HG03558 (cell line): ENCODE measurements around the gene GEMIN8.

ENCODE experiments used
- ATAC-seq: cut with Tn5 transposase; IDR thresholded peaks from one replicate; pipeline ENCODE4 v1.9.1; 2021; ENCODE audit warnings: moderate number of reproducible peaks; ENCODE audit not compliant: unreplicated experiment; ENCODE audit errors: extremely low read depth

Gene GEMIN8, protein sequence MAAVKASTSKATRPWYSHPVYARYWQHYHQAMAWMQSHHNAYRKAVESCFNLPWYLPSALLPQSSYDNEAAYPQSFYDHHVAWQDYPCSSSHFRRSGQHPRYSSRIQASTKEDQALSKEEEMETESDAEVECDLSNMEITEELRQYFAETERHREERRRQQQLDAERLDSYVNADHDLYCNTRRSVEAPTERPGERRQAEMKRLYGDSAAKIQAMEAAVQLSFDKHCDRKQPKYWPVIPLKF

GRCh38 chrX:14029425-14030173, at the start of gene GEMIN8:
GEMIN8 (minus strand) TSS chrX:14029892; CDS start chrX:14021478, 8,414 bp downstream.
- peak; percentile 59 for ATAC-seq

- ATAC-seq = no peak
Measured at GRCh38 chrX:14076639-14077038, 46.9 kb upstream of the GEMIN8 start.

- no peak for ATAC-seq
Measured at GRCh38 chrX:14073556-14073955, 43.9 kb upstream of the GEMIN8 start.

DNA sequence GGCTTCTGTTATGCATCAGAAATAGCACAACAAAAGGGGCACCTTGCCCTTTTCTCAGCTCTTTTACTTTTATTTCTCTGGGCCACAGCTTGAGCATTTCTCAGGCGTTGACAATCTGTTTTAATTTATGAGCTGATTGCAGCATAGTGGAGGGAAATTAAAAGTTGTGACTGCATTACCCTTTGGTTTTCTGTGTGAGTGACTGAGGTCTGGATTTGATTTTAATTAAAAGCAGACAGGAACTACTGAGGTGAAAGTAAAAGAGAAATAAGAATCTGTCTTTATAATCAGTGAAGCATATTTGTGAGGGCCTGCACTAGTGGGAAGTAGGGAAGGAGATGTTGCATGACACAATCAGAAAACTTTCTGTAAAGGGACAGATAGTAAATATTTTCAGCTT, 43.4 kb upstream of the GEMIN8 start:
- ATAC-seq = no peak

- ATAC-seq = no peak
Measured at GRCh38 chrX:14065800-14066199, 36.1 kb upstream of the GEMIN8 start.

- ATAC-seq = no peak
Measured at GRCh38 chrX:14064626-14065432, 35.1 kb upstream of the GEMIN8 start.

DNA sequence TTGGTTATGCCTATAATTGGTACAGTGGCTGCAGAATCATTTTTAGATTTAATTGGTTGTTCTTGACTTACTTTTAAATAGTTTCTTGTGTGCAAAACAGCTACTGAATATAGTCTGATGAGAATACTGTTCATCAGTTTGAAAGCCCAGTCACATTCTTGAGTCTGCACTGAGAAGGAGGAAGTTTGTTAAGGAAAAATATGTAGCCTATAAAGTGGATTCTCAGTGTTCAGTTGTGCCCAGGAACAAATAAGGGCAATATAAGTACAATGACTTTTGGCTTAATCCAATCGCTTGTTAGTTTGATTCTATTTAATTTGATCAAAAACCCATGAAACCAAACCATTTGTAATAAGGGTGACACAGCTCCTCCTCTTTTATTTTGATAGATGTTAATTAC, 32.8 kb upstream of the GEMIN8 start:
- ATAC-seq = no peak

DNA sequence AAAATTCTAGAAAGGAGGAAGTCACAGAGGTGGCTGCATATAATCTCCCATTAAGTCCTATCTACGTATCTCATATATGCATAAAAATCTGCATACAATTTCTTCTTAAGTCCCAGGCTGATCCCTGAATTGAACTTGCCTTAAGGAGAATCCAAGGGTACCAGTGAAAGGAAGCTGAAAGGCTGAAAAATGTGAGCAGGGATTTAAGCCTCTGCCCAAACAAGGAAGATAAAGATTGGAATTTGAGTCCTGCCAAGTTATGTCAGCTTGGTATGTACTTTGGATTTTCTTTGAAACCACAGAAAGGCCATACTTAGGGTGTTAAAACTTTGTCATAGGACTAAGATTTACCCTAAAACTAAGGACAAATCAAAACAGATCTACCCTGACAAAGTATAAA, 26.5 kb upstream of the GEMIN8 start:
- no peak for ATAC-seq

DNA sequence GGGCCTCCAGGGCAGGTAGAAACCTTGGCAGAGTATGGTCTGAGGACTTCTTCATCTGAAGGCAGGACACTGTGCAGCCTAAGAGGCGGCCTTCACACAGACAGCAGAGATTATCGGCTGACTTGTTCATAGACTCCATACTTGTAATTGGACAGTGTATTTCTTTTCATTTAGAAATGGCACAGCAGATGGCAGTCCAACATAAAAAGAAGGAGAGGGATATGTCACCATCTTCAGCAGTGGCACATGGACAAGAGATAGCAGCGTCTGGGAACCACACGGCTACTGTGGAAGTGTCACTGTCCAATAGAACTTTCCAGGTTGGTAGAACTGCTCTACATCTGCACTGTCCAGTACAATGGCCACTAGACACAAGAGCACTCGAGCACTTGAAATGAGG, 21.7 kb upstream of the GEMIN8 start:
- ATAC-seq = no peak

- no peak for ATAC-seq
Measured at GRCh38 chrX:14050709-14051108, 21.0 kb upstream of the GEMIN8 start.

DNA sequence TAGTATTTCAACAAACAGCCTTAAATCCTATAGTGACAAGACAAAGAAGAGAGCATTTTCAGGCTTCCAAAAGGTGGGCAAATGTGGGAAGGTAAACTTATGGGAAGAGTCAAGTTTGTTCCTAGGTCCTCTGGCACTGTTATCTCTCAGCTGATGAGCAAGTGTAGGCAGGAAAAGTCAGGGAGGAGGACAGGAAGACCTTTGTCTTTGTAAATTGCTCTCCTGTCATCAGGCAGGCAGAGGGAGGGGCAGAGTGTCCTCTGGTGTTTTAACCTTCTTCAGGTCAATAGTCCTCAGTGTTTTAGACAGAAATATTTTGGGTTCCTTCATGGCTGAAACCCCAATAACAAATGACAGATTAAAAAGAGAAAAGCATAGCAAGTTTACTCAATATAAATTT, 13.5 kb upstream of the GEMIN8 start:
- ATAC-seq = no peak

GRCh38 chrX:14039344-14039743, 9.7 kb upstream of the GEMIN8 start:
- no peak for ATAC-seq

- no peak for ATAC-seq
Measured at GRCh38 chrX:14038375-14039085, 8.8 kb upstream of the GEMIN8 start.

GRCh38 chrX:14032406-14032805, 2.7 kb upstream of the GEMIN8 start:
- ATAC-seq = no peak

DNA sequence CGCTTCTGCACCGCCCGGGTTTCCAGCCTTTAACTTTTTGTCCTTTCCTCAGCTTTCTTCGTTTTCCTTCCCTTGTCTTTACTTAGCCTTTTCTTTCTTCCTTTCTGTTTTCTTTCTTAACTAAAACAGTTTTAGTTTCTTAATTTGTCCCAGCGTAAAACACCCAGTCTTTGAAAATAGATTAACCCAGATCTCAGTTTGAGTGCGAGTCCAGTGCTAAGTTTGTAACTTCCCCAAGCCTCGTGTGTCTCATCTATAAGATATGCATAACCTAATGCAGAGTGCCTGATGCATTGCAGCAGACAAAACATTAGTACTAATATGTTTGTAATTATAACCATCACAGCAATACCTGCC, 460 bp upstream of the GEMIN8 start:
- ATAC-seq = no peak

DNA sequence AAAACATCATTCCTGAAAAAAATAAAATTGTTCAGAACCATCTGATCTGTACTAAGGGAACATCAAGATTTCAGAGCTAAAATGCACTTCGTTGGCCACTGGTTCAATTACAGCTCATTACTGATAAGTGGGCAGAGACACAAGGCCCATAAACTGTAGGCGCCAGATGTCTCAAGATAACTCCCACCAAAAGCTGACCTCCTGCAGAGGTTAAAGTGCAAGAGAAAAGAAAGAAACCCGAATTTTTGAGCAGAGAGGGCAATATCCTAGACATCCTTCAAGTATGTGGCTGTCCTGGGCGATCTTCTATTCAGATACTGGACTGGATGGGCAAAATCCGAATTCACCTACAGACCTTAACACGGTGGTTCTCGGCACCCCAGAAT, 660 bp downstream of the GEMIN8 start:
- no peak for ATAC-seq

GRCh38 chrX:14028473-14028872, 1.2 kb downstream of the GEMIN8 start:
- no peak for ATAC-seq

GRCh38 chrX:14027511-14028019, 2.1 kb downstream of the GEMIN8 start:
- peak; percentile 49 for ATAC-seq

DNA sequence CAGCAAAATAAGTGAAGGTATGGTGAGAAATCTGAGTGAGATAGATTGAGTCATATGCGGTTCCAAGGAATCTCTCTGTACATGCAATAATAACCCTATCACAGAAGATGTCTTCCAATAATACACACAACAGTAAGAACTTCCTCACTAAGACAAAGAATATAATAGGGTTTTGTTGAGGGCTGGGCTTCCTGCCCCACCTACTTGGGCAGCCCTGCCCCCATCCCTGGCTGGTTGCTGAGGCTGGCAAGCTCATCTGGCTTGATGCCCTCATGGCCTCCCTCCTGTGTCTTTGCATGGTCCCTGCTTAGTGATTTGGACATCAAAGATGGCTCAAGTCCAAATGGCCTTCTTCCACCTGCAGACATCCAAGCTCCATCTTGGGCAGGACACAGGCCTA, 2.7 kb downstream of the GEMIN8 start:
- no peak for ATAC-seq

DNA sequence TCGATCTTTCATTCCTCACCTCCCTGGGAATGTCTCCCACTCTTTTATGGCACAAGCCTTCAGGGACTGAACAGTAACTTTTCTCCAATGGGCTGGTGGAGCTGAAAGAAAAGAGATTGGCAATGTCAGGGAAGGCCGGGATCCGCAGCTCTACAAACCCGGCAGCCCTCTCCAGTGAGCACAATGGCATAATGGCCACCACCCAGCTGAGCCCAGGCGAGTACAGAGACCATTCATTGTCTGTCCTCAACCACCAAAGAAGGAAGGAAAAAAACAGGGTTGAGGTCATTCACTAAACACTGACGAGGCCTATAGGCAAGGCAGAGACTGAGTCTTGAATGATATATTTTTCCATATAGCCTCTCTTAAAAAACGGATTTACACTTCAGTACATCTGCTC, 3.6 kb downstream of the GEMIN8 start:
- ATAC-seq = no peak
